ENCODE measurements around the gene ESPNL. TPM values are rescaled to one million over a fixed set of nuclear protein-coding genes. Genes with fewer than 3 reads are reported as not detected.

ESPNL gene
- total RNA-seq, 1 donor, result 1.3 TPM

- DNase-seq (ENCODE audit: low read depth), result no peak
- no peak for TF ChIP-seq CTCF (IDR thresholded peaks at IDR 0.05; ENCODE audit: insufficient read depth, low read depth, low read length)
- no peak overlapping the region for H3K4me3 ChIP-seq (ENCODE audit: low read depth, low read length)
Observed at GRCh38 chr2:238117199-238118154, 17.3 kb downstream of the ESPNL start.

- no peak for TF ChIP-seq CTCF (IDR thresholded peaks at IDR 0.05; ENCODE audit: insufficient read depth, low read depth, low read length)
- DNase-seq (ENCODE audit: low read depth), result no peak
- H3K4me3 ChIP-seq (ENCODE audit: low read depth, low read length), result no peak overlapping the region
Observed at GRCh38 chr2:238119756-238120462, 19.8 kb downstream of the ESPNL start.

- H3K4me3 ChIP-seq (ENCODE audit: low read depth, low read length), result no peak overlapping the region
- TF ChIP-seq CTCF (IDR thresholded peaks at IDR 0.05; ENCODE audit: insufficient read depth, low read depth, low read length), result no peak
- no peak for DNase-seq (ENCODE audit: low read depth)
Observed at GRCh38 chr2:238120463-238121298, 20.5 kb downstream of the ESPNL start.

DNA sequence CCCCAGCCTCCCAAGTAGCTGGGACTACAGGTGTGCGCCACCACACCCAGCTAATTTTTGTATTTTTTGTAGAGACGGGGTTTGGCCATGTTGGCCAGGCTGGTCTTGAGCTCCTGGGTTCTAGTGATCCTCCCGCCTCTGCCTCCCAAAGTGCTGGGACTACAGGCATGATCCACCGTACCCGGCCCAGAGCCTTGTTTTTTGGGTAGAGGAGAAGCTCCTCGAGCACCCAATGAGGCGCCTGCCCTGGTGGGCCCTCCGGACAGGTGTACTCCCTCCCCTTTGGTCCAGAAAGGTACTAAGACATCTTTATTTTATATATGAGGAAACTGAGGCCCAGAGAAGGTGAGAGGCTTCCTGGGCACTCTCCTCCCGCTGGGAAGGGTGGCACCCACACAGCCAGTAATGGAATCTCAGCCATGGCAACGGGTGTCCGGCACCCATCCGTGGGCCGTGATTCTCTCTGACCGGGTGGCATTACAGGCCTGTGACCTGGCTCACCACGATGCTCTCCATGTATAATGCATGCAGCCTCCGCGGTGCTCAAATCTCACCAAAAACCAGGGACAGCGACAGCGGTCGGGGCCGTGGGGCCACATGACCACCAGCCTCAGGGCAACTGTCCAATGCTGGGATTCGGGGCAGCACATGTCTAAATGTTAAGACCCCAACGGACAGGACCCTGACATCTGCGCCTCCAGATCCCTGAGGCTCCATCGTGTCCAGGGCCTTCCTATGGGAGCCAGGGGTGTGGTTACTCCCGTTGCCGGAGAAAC is 21.6 kb downstream of the ESPNL start:
- DNase-seq (ENCODE audit: low read depth), result no peak
- H3K4me3 ChIP-seq (ENCODE audit: low read depth, low read length), result no peak overlapping the region
- TF ChIP-seq CTCF (IDR thresholded peaks at IDR 0.05; ENCODE audit: insufficient read depth, low read depth, low read length), result no peak

DNA sequence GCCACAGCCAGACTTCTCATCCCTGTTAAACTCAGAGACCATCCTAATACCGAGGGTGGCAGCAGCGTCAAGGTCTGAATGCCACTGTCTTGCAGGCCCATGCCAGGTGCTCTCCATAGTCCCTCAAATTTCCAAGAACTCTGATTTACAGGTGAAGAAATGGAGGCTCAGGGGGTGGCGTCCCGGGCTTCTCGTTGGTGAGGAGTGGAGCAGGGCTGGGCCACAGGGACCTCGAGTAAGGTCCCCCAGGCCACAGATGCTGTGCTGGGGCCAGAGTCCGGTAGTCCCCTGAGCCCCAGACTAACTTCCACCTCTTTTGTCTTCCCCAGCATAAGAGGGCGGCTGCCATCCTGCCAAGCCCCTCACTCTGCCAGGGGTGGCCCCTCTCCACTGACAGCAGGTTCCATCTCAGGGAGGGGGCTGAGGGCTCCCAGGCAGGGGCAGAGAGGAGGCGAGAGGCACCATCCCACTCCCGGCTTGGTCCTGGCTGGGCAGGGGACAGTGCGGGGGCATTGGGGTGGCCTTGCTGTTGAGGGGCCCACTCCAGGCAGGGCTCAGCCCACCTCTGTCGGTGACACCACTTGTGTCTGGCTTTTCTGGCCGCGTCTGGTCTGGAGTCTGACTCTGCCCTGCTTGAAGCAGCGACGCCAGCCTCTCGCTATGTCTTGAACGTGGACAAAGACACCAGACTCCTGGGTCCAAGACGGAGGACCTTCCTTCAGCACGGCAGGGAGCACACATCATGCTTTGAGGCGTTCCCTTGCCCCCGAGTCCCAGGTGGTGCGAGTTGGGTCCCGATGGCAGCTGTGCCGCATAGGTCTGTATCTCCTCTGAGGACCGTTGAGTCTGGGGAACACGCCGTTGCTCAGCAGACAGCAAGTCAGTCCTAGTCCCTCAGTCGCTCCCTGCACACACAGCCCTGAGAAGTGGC is 22.4 kb downstream of the ESPNL start:
- no peak overlapping the region for H3K4me3 ChIP-seq (ENCODE audit: low read depth, low read length)
- no peak for TF ChIP-seq CTCF (IDR thresholded peaks at IDR 0.05; ENCODE audit: insufficient read depth, low read depth, low read length)
- no peak for DNase-seq (ENCODE audit: low read depth)
